ENCODE results near the gene PRR22.
"Not testable (repeated sequence)": the region's sequence is repeated elsewhere in the genome, so short reads cannot be mapped to it uniquely, and the experiment has no call there.

Gene PRR22

GRCh38 chr19:5790559-5791520 is 6.3 kb upstream of the PRR22 start, which contains the start of gene DUS3L:
DUS3L (minus strand) TSS chr19:5791163; CDS start chr19:5791141, 22 bp downstream.
- DNase-seq (ENCODE audit: low read depth, low spot score), result peak; percentile 92

GRCh38 chr19:5789886-5790558 is 5.5 kb upstream of the PRR22 start:
- DNase-seq (ENCODE audit: low read depth, low spot score), result no peak

GRCh38 chr19:5789351-5789761 is 4.8 kb upstream of the PRR22 start:
- no peak for DNase-seq (ENCODE audit: low read depth, low spot score)

GRCh38 chr19:5788422-5788821 is 3.9 kb upstream of the PRR22 start:
- DNase-seq (ENCODE audit: low read depth, low spot score), result no peak

- DNase-seq (ENCODE audit: low read depth, low spot score), result no peak
Measured at GRCh38 chr19:5787409-5788182, 3.0 kb upstream of the PRR22 start.

- no peak for DNase-seq (ENCODE audit: low read depth, low spot score)
Measured at GRCh38 chr19:5786593-5787408, 2.3 kb upstream of the PRR22 start.

GRCh38 chr19:5785423-5785822 is 877 bp upstream of the PRR22 start:
- no peak for DNase-seq (ENCODE audit: low read depth, low spot score)

- DNase-seq (ENCODE audit: low read depth, low spot score), result no peak
Measured at GRCh38 chr19:5782945-5783919, 1.3 kb downstream of the PRR22 start.

GRCh38 chr19:5782322-5782721 is 2.2 kb downstream of the PRR22 start:
- DNase-seq (ENCODE audit: low read depth, low spot score), result no peak

GRCh38 chr19:5780916-5781315 is 3.6 kb downstream of the PRR22 start:
- DNase-seq (ENCODE audit: low read depth, low spot score), result not testable (repeated sequence)

GRCh38 chr19:5778402-5778801 is 6.1 kb downstream of the PRR22 start:
- no peak for DNase-seq (ENCODE audit: low read depth, low spot score)

- DNase-seq (ENCODE audit: low read depth, low spot score), result no peak
Measured at GRCh38 chr19:5775668-5776309, 8.8 kb downstream of the PRR22 start.

GRCh38 chr19:5774921-5775320 is 9.6 kb downstream of the PRR22 start:
- no peak for DNase-seq (ENCODE audit: low read depth, low spot score)

- no peak for DNase-seq (ENCODE audit: low read depth, low spot score)
Measured at GRCh38 chr19:5773276-5773675, 11.3 kb downstream of the PRR22 start.

- no peak for DNase-seq (ENCODE audit: low read depth, low spot score)
Measured at GRCh38 chr19:5772416-5772815, 12.1 kb downstream of the PRR22 start.

- DNase-seq (ENCODE audit: low read depth, low spot score), result no peak
Measured at GRCh38 chr19:5767949-5768348, 16.6 kb downstream of the PRR22 start.

- DNase-seq (ENCODE audit: low read depth, low spot score), result no peak
Measured at GRCh38 chr19:5765220-5765619, 19.3 kb downstream of the PRR22 start.

GRCh38 chr19:5762608-5763217 is 21.8 kb downstream of the PRR22 start:
- no peak for DNase-seq (ENCODE audit: low read depth, low spot score)

GRCh38 chr19:5753743-5754142 is 30.8 kb downstream of the PRR22 start:
- DNase-seq (ENCODE audit: low read depth, low spot score), result no peak
